HG03108 (cell line): Measurements from ENCODE around the gene KLHL17.
"Not testable (repeated sequence)": the region's sequence is repeated elsewhere in the genome, so short reads cannot be mapped to it uniquely, and the experiment has no call there.

Experiments
- ATAC-seq: cut with Tn5 transposase; IDR thresholded peaks from one replicate; pipeline ENCODE4 v1.9.1; 2021; ENCODE audit warnings: moderate library complexity; ENCODE audit not compliant: unreplicated experiment

KLHL17 gene

GRCh38 chr1:978835-979743 lies 18.7 kb downstream of the KLHL17 start:
- ATAC-seq: no peak

- no peak for ATAC-seq
These were observed 19.3 kb downstream of the KLHL17 start for GRCh38 chr1:979744-980072.

- ATAC-seq: no peak
These were observed 19.8 kb downstream of the KLHL17 start for GRCh38 chr1:980137-980571.

- ATAC-seq: no peak
These were observed 20.4 kb downstream of the KLHL17 start for GRCh38 chr1:980602-981395.

- no peak for ATAC-seq
These were observed 21.1 kb downstream of the KLHL17 start for GRCh38 chr1:981491-981954.

GRCh38 chr1:981955-982558 lies 21.7 kb downstream of the KLHL17 start, which contains the start of gene PERM1:
Gene PERM1, minus strand, starts transcription at chr1:982093. Its CDS starts 1,064 bp downstream, at chr1:981029.
- ATAC-seq: no peak

- no peak for ATAC-seq
These were observed 22.5 kb downstream of the KLHL17 start for GRCh38 chr1:982765-983436.

- no peak for ATAC-seq
These were observed 23.6 kb downstream of the KLHL17 start for GRCh38 chr1:983798-984475.

- no peak for ATAC-seq
These were observed 24.1 kb downstream of the KLHL17 start for GRCh38 chr1:984476-984814.

- no peak for ATAC-seq
These were observed 24.7 kb downstream of the KLHL17 start for GRCh38 chr1:985126-985525.

- not testable (repeated sequence) for ATAC-seq
These were observed 27.7 kb downstream of the KLHL17 start for GRCh38 chr1:988061-988460.

GRCh38 chr1:991275-991674 lies 30.9 kb downstream of the KLHL17 start:
- not testable (repeated sequence) for ATAC-seq

GRCh38 chr1:991895-992294 lies 31.5 kb downstream of the KLHL17 start:
- no peak for ATAC-seq

GRCh38 chr1:992362-992761 lies 32.0 kb downstream of the KLHL17 start:
- ATAC-seq: no peak

- no peak for ATAC-seq
These were observed 33.1 kb downstream of the KLHL17 start for GRCh38 chr1:993379-993995.

GRCh38 chr1:994546-994945 lies 34.2 kb downstream of the KLHL17 start:
- not testable (repeated sequence) for ATAC-seq

- ATAC-seq: no peak
These were observed 35.6 kb downstream of the KLHL17 start for GRCh38 chr1:995665-996633.

GRCh38 chr1:996851-997712 lies 36.7 kb downstream of the KLHL17 start:
- no peak for ATAC-seq
